HG03039 (cell line): ENCODE data around the gene CD63.
A peak's percentile ranks its signal among the peaks of the same experiment; 100 is the strongest.

Experiments
- ATAC-seq: cut with Tn5 transposase; IDR thresholded peaks from one replicate; pipeline ENCODE4 v1.9.1; 2021; ENCODE audit warnings: mild to moderate bottlenecking, moderate library complexity; ENCODE audit not compliant: unreplicated experiment

Gene CD63

DNA sequence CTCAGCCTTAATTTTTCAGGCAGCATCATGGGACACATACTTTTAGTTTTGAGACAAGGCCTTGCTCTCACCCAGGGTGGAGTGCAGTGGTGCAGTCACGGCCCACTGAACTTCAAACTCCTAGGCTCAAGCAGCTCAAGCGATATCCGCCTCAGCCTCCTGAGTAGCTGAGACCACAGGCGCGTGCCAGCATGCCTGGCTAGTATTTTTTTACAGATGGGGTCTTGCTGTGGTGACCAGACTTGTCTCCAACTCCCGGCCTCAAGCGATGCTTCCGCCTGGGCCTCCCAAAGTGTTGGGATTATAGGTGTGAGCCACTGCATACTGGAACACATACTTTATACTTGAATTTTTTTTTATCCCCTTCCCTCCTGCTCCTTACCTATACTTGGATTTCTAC, 5.9 kb downstream of the CD63 start:
- ATAC-seq: no peak

DNA sequence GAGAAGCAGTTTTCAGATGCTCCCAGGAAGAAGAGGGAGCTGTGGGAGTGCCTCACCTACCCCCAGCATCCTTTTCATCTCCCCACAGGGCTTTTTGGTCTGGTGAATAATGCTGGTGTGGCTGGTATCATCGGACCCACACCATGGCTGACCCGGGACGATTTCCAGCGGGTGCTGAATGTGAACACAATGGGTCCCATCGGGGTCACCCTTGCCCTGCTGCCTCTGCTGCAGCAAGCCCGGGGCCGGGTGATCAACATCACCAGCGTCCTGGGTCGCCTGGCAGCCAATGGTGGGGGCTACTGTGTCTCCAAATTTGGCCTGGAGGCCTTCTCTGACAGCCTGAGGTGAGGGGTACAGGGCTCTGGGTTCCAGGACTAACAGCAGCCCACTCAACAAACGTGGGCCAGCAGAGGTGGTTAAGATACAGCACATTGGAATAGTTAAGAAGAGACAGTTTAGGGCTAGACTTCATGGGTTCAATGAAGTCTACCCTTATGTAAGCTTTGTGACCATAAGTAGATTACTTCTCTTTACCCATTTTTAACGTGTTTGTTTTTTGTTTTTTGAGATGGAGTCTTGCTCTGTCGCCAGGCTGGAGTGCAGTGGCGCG, 7.1 kb downstream of the CD63 start:
- no peak for ATAC-seq

DNA sequence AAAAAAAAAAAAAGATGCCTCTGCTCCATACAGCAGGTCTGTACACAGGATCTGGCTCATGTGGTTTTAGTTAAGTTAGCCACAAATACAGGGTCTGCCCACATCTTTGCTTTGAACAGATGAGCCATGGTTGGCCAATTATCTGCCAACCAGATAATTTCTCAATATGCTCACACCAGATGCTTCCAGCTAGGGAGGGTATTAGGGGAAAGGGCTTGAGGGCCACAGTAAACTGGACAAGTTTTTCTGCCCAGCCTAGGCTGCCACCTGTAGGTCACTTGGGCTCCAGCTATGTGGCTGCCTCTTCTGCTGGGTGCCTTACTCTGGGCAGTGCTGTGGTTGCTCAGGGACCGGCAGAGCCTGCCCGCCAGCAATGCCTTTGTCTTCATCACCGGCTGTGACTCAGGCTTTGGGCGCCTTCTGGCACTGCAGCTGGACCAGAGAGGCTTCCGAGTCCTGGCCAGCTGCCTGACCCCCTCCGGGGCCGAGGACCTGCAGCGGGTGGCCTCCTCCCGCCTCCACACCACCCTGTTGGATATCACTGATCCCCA, 7.8 kb downstream of the CD63 start:
- ATAC-seq: no peak

DNA sequence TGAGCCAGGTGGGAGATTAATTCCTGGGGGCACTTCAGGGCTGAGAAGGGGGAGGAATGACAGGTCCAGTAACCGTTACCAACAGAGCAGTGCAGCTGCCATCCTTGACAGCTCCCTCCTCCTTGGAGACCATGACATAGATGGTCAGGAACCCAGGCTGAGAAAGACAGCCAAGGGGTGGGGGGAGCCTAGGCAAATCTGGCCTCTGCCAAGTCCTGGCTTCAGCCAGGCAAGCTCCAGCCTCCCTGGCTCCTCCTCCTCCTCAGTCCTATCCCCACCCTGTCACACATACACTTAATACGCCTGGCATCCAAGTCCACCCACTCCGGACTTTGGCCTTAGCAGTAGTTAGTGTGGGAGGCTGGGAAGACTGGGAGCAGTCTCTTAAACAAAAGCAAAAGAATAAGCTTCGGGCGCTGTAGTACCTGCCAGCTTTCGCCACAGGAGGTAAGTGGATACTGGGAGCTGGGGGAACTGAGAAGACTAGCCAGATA, 8.7 kb downstream of the CD63 start, which contains the start of gene RDH5:
RDH5 (plus strand) TSS at position 323 of the 494 bp plus-strand sequence. CDS start 792 bp downstream, outside the sequence.
- no peak for ATAC-seq

DNA sequence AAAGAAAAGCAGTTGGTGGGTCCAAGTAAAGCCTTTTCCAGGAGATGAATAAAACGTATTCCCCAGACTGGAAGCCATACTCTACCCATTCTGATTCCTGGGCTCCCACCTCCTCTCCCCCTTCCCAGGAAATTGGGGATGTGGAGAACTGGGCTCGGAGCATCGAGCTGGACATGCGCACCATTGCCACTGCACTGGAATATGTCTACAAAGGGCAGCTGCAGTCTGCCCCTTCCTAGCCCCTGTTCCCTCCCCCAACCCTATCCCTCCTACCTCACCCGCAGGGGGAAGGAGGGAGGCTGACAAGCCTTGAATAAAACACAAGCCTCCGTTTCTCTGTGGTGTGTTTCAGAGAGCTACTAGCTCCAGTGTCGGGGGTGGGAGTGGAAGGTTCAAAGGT, 9.4 kb downstream of the CD63 start:
- ATAC-seq: no peak

DNA sequence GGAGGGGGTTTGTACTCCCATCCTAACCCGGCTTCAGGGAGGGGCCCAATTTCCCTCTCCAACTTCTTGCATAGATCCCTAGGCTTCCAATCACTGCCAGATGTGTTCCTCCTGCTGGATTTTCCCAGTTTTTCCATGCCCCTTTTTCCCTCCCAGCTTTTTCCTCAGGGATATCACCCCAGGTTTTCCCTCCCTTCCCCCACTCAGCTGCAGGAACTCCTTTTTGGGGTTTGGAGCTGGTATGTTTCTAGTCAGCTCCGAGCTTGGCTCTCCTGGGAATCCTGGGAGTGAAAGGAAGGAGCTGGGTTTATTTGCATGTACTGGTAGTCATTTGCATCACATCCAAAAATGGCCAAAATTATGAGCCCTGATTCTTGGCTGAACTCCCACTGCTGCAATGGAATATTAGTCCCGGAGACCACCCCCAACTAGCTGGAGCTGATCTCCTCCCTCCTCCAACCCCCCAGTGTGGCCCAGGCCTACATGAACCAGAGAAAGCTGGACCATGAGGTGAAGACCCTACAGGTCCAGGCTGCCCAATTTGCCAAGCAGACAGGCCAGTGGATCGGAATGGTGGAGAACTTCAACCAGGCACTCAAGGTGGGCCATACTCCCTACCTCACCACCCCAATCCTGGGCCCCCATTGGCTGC, 10.1 kb downstream of the CD63 start:
- ATAC-seq: no peak

DNA sequence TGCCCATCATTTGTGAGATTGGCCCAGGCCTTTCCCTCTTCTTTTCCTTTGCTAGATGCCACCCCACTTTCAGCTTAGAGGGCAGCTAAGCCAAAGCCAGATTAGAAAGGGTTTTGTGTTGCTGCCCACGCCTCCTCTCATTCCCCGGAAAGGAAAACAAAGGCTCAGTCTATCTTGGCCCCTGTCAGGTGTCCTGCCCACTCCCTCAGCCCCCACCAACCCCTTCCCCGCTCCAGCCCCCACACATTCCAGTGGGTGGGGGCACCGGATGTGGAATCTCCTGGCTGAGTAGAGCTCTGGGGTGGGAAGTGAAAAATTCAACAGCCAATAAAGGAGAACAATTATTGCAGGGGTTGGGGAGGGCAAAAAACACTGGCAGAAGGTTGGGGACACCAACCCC, 10.8 kb downstream of the CD63 start:
- ATAC-seq: no peak

DNA sequence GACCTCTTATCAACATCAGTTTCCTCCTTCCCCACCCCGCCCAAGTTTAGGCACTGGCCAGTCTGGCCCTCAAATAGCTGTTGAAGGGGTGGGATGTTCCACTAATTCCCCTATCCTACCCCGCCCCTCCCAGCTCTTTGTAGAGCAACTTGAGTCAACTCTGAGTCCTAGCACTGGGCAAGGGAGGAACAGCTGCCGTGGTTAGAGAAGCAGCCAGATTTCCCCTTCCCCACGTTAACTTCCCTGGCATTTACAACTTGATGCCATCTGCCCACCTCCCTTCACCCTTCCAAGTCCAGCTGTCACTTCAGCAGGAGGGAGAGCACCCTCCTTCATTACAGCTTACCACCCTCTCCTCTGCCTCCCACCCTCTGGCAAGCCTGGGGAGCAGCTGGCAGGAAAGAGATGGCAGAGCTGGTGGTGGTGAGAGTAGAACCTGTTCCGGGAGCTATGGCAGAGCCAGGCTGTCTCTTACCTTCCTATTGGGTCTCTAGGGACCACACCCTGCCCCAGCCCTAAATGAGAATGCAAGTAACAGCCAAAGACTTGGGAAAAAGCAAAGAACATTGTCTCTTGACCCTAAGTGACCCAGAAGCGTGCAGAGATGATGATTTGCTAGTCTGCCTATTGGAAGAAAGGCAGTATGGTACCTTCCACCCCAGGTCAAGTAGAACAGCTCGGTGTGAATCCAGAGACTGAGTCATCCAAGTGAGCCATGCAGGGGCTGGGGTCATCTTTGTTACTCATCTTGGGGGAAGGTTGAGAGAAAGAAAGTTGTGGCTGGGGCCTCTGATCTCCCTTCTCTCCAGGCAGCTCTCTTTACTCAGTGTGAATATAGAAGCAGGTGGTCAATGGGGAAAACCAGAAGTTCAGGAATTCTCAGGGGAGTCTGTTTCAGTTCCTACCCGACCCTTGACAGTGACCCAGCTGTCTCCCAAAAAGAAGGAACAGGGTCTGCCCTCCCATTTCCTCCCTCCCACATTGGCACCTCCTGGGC, 11.5 kb downstream of the CD63 start:
- ATAC-seq: no peak

DNA sequence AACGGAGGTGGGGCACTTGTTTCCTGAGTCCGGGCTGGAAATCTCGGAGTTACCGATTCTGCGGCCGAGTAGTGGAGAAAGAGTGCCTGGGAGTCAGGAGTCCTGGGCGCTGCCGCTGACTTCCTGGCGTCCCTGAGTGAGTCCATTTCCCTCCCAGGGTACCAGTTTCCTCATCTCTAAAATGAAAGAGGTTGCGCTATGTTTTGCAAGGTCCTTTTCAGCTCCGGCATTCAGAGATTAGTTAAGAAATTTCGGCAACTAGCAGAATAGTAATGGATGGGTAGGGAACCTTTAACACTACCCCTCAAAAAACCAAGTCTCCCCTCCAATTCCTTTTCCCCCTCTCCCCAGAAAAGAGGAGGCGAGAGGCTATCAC, 12.2 kb downstream of the CD63 start:
- ATAC-seq: no peak

DNA sequence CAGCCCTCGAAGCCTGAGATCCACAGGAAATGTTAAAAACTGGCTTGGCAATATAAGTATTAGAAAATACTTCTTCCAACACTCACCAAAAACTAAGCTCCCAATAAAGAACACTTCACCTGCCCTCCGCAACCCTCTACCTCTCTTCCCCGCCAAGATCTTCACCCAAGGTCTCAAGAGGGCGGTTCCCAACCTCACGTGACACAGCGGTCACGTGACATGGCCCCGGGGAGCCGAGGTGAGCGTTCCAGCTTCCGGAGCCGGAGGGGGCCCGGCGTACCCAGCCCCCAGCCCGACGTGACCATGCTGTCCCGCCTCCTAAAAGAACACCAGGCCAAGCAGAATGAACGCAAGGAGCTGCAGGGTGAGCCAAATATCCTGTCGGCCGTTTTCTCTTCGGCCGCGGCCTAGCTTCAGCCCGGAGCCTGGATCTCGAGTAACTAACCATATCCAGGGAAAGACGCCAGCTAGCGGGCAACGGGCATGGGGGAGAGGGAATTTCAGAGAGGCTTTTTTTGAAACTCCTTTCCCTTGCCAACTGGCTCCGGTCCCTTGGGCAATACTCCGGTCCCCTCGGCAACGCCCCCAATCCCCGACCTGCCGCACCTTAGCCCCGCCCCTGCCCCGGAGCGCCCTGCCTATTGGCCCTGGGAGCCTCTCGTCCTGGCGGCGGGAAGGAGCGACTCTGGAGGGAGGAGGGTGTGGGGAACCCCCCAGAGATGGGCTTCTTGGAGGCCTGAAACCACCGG, 12.8 kb downstream of the CD63 start, which contains the start of gene BLOC1S1:
BLOC1S1 (plus strand) TSS at position 214 of the 749 bp plus-strand sequence; CDS start at position 220, 6 bp downstream.
- peak; percentile 86 for ATAC-seq

DNA sequence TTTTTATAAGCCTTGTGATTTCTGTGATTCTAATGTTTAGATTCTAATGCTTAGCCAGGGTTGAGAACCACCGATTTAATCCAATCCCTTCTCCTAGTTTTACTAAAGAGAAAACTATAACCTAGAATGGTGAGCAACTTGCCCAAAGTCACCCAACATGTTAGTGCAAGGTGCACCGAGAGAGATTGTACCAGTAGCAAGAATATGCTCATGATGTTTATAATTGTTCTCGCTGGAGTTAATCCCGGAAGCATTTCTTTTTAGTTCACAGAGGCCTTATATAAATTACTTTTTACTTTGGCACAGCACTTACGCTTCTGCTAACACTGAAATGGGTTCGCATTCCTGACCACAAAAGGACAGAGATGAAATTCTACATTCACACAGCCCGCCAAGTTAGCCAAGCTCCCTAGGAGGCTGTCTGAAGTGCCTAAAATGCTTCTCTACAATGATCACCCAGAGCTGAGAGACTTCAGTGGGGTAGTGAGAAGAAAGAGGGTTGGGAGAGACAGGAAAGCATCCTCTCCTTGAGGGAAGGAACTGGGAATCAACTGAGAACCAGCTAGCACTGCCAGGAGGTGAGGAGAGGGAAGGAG, 13.5 kb downstream of the CD63 start:
- peak; percentile 2 for ATAC-seq

DNA sequence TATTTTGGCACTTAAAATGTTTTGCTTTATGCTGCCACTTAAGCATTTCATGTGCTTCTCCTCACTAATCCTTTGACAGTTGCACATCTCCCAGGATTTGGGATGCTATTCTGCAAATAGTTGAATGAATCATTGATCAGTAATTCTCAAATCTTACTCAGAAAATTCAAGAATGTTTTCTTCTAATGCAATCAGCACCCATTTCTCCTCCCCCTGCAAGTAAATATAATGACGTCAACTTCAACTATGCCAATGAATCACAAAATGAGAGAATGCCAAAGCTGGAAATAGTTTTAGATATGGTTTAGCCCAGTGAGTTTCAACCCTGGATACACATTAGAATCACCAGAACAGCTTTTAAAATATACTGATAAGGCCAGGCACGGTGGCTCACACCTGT, 15.1 kb downstream of the CD63 start:
- ATAC-seq: no peak

DNA sequence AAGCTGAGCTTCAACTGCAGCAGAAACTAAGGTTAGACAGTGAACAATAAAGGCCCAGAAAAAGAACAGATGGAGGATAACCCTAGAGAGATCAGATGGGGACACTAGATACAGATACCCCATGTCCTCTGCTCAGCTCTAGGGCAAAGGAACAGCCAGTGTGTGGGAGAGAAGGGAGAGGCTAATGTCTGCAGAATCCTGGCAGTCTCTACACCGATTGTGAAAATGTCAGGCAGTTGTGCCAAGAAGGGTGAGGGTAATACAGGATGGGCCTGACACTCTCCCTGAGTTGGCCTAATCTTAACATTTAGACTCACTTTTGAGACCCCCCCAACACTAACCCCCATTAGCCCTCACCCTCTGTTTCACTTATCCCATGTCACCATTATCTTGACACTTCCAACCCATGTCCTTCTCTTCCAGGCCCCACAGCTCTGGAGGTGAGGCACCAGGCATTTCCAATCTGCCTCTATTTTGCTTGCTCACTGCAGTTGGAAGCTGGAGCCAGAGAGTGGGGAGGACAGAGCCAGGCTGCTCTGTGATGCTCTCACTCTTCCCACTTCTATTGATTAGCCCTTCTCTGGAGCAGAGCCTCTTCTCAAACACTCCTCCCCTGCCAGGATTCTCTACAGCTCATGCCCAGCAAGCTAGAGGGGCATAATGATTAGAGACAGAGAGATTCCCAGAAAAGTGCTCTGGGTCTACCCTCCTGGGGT, 16.0 kb downstream of the CD63 start:
- ATAC-seq: no peak

DNA sequence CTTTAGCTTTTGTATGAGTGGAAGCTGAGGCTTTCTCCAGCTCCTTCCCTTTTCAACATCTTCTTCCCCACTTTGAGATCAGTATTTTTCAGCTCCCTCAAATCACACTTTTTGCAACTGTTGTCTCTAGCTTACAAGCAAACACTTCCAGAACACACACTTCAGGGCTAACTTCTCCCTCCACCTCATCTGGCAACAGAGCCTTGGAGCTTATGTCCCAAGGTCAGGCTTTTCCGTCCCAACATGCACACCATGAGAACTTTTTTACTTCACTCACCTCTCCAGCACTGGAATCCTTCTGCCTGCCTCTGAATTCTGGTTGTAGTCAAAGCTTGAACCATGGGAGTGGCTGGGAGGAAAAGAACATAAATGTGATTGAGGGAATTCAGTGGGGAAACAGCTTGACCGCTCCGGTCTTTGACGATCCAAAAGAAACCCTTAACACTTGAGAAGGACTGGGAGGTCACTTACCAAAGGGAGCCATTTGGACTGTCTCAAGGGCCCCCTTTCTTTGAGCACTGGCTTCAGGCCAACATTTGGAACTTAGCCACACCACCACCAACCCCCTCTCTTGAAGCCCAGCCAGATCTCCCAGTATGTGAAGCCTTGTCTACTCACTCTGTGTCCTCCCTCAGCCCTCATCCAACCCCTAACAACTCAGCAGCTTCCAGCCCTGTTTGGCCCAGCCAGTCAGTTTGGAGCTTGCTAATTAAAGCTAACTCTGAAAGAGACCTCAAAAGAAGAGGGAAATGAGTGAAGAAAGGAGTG, 16.8 kb downstream of the CD63 start:
- no peak for ATAC-seq

DNA sequence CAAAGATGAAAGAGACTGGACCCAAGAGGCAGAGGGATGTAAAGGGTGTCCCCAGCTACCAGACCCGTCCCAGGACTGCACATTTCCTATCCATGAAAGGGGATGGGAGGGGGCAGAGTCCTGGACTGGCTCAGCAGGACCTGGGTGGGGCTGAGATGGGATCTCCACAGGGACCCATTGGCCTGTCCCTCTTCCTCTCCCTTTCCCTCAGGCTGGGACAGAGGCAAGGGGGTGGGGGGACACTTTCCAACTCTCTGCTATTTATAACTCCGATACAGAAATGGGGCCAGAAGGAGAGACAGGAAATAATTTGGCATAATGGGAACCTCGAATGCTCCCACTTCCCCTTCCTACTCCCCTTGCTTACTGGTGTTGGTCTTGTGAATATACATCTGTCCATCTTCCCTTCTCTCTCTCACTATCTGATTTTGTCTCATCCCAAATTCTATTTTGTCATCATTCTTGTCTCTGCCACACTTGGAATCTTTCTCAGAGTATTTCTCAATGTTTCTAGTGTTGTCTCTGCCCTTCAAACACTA, 20.0 kb downstream of the CD63 start:
- no peak for ATAC-seq

DNA sequence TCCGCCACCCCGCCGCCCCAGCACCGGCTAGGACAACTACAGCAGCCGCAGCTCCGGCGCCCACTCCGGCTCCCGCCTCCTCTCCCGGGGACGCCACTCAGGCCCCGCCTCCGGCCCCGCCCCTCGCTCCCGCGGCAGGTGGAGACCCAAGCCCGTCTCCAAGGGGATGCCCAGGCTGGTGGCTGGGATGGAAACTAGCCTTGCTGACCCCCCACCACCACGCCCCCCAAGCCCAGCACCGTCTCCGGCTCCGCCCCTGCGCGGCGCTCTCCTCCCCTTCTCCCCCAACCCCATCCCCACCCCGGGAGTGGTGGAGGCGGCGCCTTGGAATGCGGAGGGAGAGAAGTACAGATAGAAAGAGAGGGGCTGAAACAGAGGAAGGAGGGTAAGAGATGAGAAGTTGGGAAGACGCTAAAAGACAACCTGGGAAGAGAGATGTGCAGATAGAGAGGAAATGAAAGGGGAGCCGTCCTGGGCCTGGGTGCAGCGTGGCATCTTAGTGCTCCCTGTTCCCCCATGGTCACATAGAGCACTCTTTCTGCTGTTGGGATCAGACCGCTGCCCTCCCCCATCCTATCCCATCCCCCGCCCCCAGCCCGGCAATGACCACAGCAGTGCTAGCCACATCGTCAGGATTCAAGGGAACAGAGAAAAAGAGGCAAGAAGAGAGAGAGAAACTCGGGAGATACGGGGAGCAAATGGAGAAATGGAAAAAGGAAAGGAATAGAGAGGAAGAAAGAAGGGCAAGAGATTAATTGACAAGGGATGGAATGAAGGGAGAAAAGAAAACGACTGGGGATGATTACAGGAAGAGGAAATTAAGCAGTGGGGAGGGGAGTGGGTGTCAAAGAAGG, 20.7 kb downstream of the CD63 start, which contains the start of gene ITGA7:
ITGA7 (minus strand) TSS at position 64 of the 854 bp plus-strand sequence. CDS start 222 bp downstream, outside the sequence.
- no peak for ATAC-seq

DNA sequence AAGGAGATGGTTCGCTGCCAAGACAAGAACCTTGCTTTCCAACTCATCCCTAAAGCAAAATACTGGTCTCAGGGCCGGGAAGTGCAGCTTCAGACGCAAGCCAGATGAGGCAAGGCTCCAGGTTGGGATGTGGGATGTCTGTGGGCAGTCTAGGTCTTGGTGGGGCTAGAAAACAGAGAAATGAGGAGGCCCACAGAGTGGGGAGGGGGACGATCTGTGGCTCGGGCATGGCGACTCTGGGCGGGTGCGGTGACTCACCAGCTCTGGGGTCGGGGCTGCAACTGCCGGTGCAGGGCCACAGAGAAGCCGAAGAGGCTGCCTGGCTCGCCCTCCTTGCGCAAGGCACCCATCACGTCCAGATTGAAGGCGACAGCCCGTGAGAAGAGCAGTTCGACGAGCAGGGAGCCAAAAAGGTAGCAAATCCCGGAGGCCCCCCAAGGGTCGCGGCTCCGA, 21.6 kb downstream of the CD63 start:
- no peak for ATAC-seq
